ENCODE results near the gene NXT1. TPM values are rescaled to one million over a fixed set of nuclear protein-coding genes. Genes with fewer than 3 reads are reported as not detected.

The NXT1 gene
- total and polyA plus RNA-seq, 2 donors (not counting 1 experiment from before 2014, with no cell fraction given) = 14.1 to 17.2 TPM

DNA sequence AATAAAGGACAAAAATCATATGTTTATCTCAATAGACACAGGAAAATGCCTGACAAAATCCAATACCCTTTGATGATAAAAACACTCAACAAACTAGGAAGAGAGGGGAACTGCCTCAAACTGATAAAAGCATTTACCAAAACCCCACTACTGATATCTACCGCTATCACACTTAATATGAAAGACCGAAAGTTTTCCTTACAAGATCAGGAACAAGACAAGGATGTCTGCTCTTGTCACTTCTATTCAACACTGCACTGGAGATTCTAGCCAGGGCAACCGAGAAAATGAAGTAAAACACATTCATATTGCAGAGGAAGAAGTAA, 36.5 kb downstream of the NXT1 start:
- no peak overlapping the region for H3K27ac ChIP-seq (ENCODE audit: insufficient read depth, low read length)
- H3K36me3 ChIP-seq (ENCODE audit: control insufficient read depth, insufficient read depth, low read length) = peaks cover under 1% of the 10 kb centered on the region
- no peaks in the 10 kb centered on the region for H4K20me1 ChIP-seq (ENCODE audit: control insufficient read depth, extremely low read depth, insufficient read depth, low read length)
- no peaks in the 10 kb centered on the region for H3K4me1 ChIP-seq (ENCODE audit: control insufficient read depth, extremely low read depth, insufficient read depth, low read length)
- H3K79me2 ChIP-seq (ENCODE audit: control insufficient read depth, insufficient read depth, low read length) = no peaks in the 10 kb centered on the region
- no peaks in the 10 kb centered on the region for H3K9me3 ChIP-seq (ENCODE audit: control insufficient read depth, insufficient read depth, low read depth, low read length)
- TF ChIP-seq, protein P1, sequence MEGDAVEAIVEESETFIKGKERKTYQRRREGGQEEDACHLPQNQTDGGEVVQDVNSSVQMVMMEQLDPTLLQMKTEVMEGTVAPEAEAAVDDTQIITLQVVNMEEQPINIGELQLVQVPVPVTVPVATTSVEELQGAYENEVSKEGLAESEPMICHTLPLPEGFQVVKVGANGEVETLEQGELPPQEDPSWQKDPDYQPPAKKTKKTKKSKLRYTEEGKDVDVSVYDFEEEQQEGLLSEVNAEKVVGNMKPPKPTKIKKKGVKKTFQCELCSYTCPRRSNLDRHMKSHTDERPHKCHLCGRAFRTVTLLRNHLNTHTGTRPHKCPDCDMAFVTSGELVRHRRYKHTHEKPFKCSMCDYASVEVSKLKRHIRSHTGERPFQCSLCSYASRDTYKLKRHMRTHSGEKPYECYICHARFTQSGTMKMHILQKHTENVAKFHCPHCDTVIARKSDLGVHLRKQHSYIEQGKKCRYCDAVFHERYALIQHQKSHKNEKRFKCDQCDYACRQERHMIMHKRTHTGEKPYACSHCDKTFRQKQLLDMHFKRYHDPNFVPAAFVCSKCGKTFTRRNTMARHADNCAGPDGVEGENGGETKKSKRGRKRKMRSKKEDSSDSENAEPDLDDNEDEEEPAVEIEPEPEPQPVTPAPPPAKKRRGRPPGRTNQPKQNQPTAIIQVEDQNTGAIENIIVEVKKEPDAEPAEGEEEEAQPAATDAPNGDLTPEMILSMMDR (conservative IDR thresholded peaks at IDR 0.05 in 1 of 2, IDR thresholded peaks at IDR 0.05 in 1 of 2; ENCODE audit: low read depth in 1 of 2, low read length in 2 of 2) = no peak
- TF ChIP-seq EZH2 (IDR thresholded peaks at IDR 0.05; ENCODE audit: low read length, missing control alignments) = no peak
- H3K4me3 ChIP-seq (replicated peaks in 1 of 4; ENCODE audit: control extremely low read depth in 1 of 4, insufficient read depth in 1 of 4, low read depth in 3 of 4, low read length in 4 of 4) = no peak overlapping the region
- DNase-seq (ENCODE audit: low read depth in 2 of 2) = no peak
- H3K4me2 ChIP-seq (ENCODE audit: extremely low read depth, insufficient read depth, low read length) = no peak overlapping the region
- H3K9ac ChIP-seq (ENCODE audit: insufficient read depth, low read length) = no peak overlapping the region
- H3K27me3 ChIP-seq (ENCODE audit: control insufficient read depth, insufficient read depth, low read length) = no peaks in the 10 kb centered on the region
- H2AFZ ChIP-seq (ENCODE audit: low read length) = no peak overlapping the region

DNA sequence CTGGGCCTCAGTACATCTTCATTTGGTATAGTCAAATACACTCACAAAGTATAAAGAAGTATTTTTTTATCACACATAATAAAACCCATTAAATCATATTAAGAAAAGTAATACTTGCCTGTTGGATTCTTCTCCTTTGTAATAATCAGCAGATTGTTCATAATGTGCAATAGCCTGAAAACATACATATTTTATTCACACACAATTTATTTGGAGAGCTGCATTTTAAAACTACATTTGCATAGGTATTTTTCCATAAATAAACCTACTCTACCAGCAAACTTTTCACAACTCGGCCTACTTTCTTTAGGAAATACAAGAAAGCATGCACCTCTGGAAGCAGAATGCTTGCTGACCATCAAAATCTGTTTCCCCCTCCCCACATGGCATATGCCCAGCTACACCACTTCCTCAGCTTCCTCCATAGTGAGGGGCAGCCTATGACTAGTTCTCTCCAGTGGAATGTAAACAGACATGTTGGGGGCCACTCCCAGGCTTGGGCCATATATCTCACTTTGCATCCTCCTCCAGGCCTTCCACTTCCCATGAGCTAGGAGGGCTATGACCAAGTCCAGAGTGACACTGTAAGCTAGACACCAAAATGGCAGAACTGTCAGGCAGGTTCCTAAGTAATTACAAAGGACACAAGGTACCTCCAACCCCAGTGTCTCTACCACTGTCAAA, 39.6 kb downstream of the NXT1 start:
- Histone ChIP-seq H3K9me3 (ENCODE audit: control insufficient read depth, insufficient read depth, low read depth, low read length) (no peaks in the 10 kb centered on the region), H3K27ac (ENCODE audit: insufficient read depth, low read length) (no peak overlapping the region), H3K4me1 (ENCODE audit: control insufficient read depth, extremely low read depth, insufficient read depth, low read length) (no peaks in the 10 kb centered on the region), H3K79me2 (ENCODE audit: control insufficient read depth, insufficient read depth, low read length) (no peaks in the 10 kb centered on the region), H3K9ac (ENCODE audit: insufficient read depth, low read length) (no peak overlapping the region), H3K4me3 (replicated peaks in 1 of 4; ENCODE audit: control extremely low read depth in 1 of 4, insufficient read depth in 1 of 4, low read depth in 3 of 4, low read length in 4 of 4) (no peak overlapping the region), H4K20me1 (ENCODE audit: control insufficient read depth, extremely low read depth, insufficient read depth, low read length) (no peaks in the 10 kb centered on the region), H2AFZ (ENCODE audit: low read length) (no peak overlapping the region), H3K36me3 (ENCODE audit: control insufficient read depth, insufficient read depth, low read length) (peaks cover 3% of the 10 kb centered on the region), H3K4me2 (ENCODE audit: extremely low read depth, insufficient read depth, low read length) (no peak overlapping the region), H3K27me3 (ENCODE audit: control insufficient read depth, insufficient read depth, low read length) (no peaks in the 10 kb centered on the region)
- TF ChIP-seq EZH2 (IDR thresholded peaks at IDR 0.05; ENCODE audit: low read length, missing control alignments) = no peak
- TF ChIP-seq, protein P1 (conservative IDR thresholded peaks at IDR 0.05 in 1 of 2, IDR thresholded peaks at IDR 0.05 in 1 of 2; ENCODE audit: low read depth in 1 of 2, low read length in 2 of 2) = no peak
- DNase-seq (ENCODE audit: low read depth in 2 of 2) = no peak

DNA sequence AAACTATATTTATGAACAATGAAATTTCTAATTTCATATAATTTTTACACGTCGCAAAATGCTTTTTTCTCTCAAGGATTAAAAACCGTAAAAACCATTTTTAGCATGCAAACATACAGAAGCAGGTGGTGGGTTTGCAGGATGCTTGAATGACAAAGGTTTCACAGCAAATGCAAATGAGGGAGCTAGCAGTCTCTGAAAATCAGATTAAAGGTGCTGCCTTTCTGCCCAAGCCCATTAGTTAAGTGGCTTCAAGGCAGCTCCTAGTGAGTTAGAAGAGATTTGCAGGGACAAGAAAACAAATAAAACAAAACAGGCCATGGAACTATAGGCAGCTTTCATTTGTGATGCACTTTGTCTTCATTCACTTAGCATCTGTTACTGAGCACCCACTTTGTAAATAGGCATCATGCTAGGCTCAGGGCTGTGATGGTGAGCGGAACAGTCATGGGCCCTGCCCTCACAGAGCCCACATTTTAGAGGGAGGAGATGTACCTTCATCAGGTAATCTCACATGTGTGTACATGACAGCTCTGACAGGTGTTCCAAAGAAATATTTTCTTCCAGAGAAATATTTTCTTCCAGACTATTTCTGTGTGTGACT, 41.2 kb downstream of the NXT1 start:
- H2AFZ ChIP-seq (ENCODE audit: low read length) = no peak overlapping the region
- no peak overlapping the region for H3K9ac ChIP-seq (ENCODE audit: insufficient read depth, low read length)
- no peaks in the 10 kb centered on the region for H3K9me3 ChIP-seq (ENCODE audit: control insufficient read depth, insufficient read depth, low read depth, low read length)
- no peak for DNase-seq (ENCODE audit: low read depth in 2 of 2)
- no peak overlapping the region for H3K4me2 ChIP-seq (ENCODE audit: extremely low read depth, insufficient read depth, low read length)
- H3K79me2 ChIP-seq (ENCODE audit: control insufficient read depth, insufficient read depth, low read length) = peaks cover under 1% of the 10 kb centered on the region
- TF ChIP-seq EZH2 (IDR thresholded peaks at IDR 0.05; ENCODE audit: low read length, missing control alignments) = no peak
- TF ChIP-seq, protein P1 (conservative IDR thresholded peaks at IDR 0.05 in 1 of 2, IDR thresholded peaks at IDR 0.05 in 1 of 2; ENCODE audit: low read depth in 1 of 2, low read length in 2 of 2) = no peak
- no peaks in the 10 kb centered on the region for H3K4me1 ChIP-seq (ENCODE audit: control insufficient read depth, extremely low read depth, insufficient read depth, low read length)
- H4K20me1 ChIP-seq (ENCODE audit: control insufficient read depth, extremely low read depth, insufficient read depth, low read length) = no peaks in the 10 kb centered on the region
- H3K4me3 ChIP-seq (replicated peaks in 1 of 4; ENCODE audit: control extremely low read depth in 1 of 4, insufficient read depth in 1 of 4, low read depth in 3 of 4, low read length in 4 of 4) = no peak overlapping the region
- H3K27me3 ChIP-seq (ENCODE audit: control insufficient read depth, insufficient read depth, low read length) = no peaks in the 10 kb centered on the region
- H3K27ac ChIP-seq (ENCODE audit: insufficient read depth, low read length) = no peak overlapping the region
- peaks cover 3% of the 10 kb centered on the region for H3K36me3 ChIP-seq (ENCODE audit: control insufficient read depth, insufficient read depth, low read length)
